BLaER1 treated with 17β-estradiol and CSF1 and Interleukin-3, amounts not matched to agents 10 nM and 100 nM (cell line): ENCODE measurements around the gene GALNT16.
A peak's percentile ranks its signal among the peaks of the same experiment; 100 is the strongest.

ENCODE experiments used
- H3K27ac ChIP-seq, 11 experiments: shearing (Covaris generic); formaldehyde crosslinking; 2 replicates each; pipeline ENCODE4 v1.8.1; 2022
- H3K27me3 ChIP-seq, 11 experiments: shearing (Covaris generic); formaldehyde crosslinking; 2 replicates each; pipeline ENCODE4 v1.8.1; 2022
- H3K36me3 ChIP-seq, 11 experiments: shearing (Covaris generic); formaldehyde crosslinking; 2 replicates each; pipeline ENCODE4 v1.8.1; 2022
- H3K4me1 ChIP-seq, 10 experiments: shearing (Covaris generic); formaldehyde crosslinking; 2 replicates each; pipeline ENCODE4 v1.8.1; 2022
- H3K4me2 ChIP-seq, 11 experiments: shearing (Covaris generic); formaldehyde crosslinking; 2 replicates each; pipeline ENCODE4 v1.8.1; 2022
- H3K4me3 ChIP-seq, 10 experiments: shearing (Covaris generic); formaldehyde crosslinking; 2 replicates each; pipeline ENCODE4 v1.8.1; 2022
- H3K9ac ChIP-seq, 11 experiments: shearing (Covaris generic); formaldehyde crosslinking; 2 replicates each; pipeline ENCODE4 v1.8.1; 2022
- H3K9me3 ChIP-seq, 11 experiments: shearing (Covaris generic); formaldehyde crosslinking; replicated peaks in 1 of 11; 2 replicates each; pipeline ENCODE4 v1.8.1; 2022
- H4K20me1 ChIP-seq, 11 experiments: shearing (Covaris generic); formaldehyde crosslinking; 2 replicates each; pipeline ENCODE4 v1.8.1; 2022
- Cebpa-rat ChIP-seq, 11 experiments: shearing (Covaris generic); IDR thresholded peaks; 2 replicates each; pipeline ENCODE4 v1.8.1; 2022

The GALNT16 gene

DNA sequence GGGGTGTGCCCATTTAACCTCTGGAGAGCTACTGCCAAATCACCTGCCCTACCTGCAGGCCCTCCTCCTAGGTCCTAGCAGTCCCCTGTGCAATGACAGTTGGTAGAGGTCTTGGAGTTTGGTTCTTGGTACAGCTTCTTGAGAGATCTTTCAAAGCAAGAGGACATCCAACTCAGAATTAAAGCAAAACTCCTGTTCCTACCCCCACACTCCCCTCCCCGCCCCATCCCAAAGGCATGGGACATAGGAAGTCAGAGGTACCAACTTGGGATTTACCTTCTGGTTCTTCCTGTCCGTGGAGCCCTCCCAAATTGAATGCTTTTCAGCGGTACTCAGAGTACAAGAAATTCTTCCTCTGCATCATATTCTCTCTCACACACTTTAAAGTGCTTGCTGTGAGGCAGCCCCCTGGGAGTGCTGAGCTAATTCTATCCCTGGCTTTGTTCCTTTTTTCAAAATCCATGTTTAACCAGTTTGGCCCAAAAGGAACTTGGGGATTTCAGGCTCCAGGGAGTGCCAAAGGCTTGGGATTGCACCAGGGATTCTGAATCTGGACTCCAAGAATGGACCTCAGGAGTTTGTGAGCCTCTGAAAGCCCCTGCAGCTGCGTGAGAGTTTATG is 40.8 kb downstream of the GALNT16 start:
- H3K4me3 ChIP-seq = no peak overlapping the region
- H3K27ac ChIP-seq = no peak overlapping the region
- no peak overlapping the region for H3K9ac ChIP-seq
- no peaks in the 10 kb centered on the region for H3K36me3 ChIP-seq
- H3K4me1 ChIP-seq = peaks cover 0 to 10% (median 4%) of the 10 kb centered on the region in 10 experiments; a peak in 5 of 20 replicates
- H4K20me1 ChIP-seq = no peaks in the 10 kb centered on the region; a peak in 1 of 22 replicates
- TF ChIP-seq Cebpa-rat (IDR thresholded peaks at IDR 0.05) = no peak
- no peaks in the 10 kb centered on the region for H3K27me3 ChIP-seq
- no peaks in the 10 kb centered on the region for H3K9me3 ChIP-seq
- H3K4me2 ChIP-seq = peak overlapping the region in 3 of 11 experiments; percentile 8 to 34 (median 27); a peak in 8 of 22 replicates

DNA sequence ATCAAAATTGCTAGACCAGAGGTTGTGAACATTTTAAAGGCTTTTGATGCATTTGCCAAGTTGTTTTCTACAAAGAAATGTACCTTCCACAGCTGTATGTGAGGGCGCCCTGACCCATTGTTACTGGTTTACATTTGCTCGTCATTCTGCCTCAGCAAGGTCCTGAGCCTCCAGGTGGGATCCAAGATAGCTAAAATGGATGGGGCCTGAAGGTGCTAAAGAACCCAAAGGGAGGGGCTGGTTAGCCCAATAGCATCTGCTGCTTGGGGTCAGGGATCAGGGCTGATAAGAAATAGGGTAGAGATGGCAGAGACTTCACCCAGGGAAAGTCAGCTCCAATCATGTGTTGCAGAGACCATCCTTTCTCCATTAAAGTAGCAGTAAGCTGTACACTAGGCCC is 43.1 kb downstream of the GALNT16 start:
- Histone ChIP-seq H3K9ac (no peak overlapping the region), H3K9me3 (no peaks in the 10 kb centered on the region), H3K27ac (no peak overlapping the region), H3K36me3 (no peaks in the 10 kb centered on the region), H3K27me3 (no peaks in the 10 kb centered on the region), H3K4me2 (no peak overlapping the region), H3K4me1 (peaks cover 0 to 10% (median 4%) of the 10 kb centered on the region in 10 experiments; a peak in 5 of 20 replicates), H4K20me1 (no peaks in the 10 kb centered on the region; a peak in 1 of 22 replicates), H3K4me3 (no peak overlapping the region)
- no peak for TF ChIP-seq Cebpa-rat (IDR thresholded peaks at IDR 0.05)

DNA sequence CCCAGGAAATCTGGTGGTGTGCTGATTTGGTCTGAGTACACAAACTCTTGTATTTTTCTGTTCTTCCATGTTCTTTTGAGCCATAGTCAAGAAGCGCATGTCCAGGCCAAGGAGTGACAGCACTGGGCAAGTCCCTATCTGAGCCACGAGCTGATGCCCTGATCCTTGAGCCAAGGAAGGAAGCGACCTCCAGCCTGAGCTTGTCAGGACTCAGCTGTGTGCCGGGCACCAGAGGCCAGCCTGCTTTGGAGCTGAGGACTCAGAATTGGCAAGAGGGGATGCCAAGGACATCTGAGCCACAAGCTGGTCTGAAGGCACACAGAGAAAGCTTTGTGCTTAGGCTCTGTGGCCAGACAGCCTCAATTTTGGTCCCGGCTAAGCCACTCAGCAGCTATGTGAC is 52.6 kb downstream of the GALNT16 start:
- Histone ChIP-seq H3K36me3 (no peaks in the 10 kb centered on the region), H3K27me3 (no peaks in the 10 kb centered on the region), H3K9ac (no peak overlapping the region), H4K20me1 (no peaks in the 10 kb centered on the region; a peak in 1 of 22 replicates), H3K4me3 (no peak overlapping the region), H3K27ac (no peak overlapping the region), H3K4me1 (peaks cover 3 to 15% (median 7%) of the 10 kb centered on the region in 10 experiments; a peak in 18 of 20 replicates), H3K4me2 (no peak overlapping the region), H3K9me3 (no peaks in the 10 kb centered on the region)
- no peak for TF ChIP-seq Cebpa-rat (IDR thresholded peaks at IDR 0.05)

DNA sequence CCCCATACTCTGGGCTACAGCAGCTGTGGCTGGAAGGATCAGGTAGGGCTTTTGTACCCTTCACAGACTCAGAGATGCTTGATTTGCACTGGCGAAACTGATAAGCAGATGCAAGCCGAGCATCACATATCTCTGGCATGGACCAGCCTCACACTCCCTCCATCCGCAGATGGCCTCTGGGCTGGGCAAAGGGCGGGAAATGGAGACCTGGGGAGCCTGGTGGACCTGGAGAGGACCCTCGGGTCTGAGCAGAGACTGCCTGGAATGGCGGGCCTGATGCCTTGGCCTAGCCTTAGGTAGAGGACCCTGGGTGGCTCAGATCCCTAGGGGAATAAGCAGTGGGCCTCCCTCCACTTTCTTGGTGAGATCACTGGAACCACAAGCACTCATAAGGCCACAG is 53.2 kb downstream of the GALNT16 start:
- no peak overlapping the region for H3K9ac ChIP-seq
- H3K9me3 ChIP-seq = no peaks in the 10 kb centered on the region
- peaks cover 0 to 4% (median 0%) of the 10 kb centered on the region in 11 experiments; a peak in 3 of 22 replicates for H4K20me1 ChIP-seq
- no peak overlapping the region for H3K4me2 ChIP-seq
- no peak overlapping the region for H3K4me3 ChIP-seq
- no peak for TF ChIP-seq Cebpa-rat (IDR thresholded peaks at IDR 0.05)
- no peaks in the 10 kb centered on the region for H3K27me3 ChIP-seq
- peaks cover 8 to 21% (median 13%) of the 10 kb centered on the region in 10 experiments; a peak in 19 of 20 replicates for H3K4me1 ChIP-seq
- no peak overlapping the region for H3K27ac ChIP-seq
- no peaks in the 10 kb centered on the region for H3K36me3 ChIP-seq

DNA sequence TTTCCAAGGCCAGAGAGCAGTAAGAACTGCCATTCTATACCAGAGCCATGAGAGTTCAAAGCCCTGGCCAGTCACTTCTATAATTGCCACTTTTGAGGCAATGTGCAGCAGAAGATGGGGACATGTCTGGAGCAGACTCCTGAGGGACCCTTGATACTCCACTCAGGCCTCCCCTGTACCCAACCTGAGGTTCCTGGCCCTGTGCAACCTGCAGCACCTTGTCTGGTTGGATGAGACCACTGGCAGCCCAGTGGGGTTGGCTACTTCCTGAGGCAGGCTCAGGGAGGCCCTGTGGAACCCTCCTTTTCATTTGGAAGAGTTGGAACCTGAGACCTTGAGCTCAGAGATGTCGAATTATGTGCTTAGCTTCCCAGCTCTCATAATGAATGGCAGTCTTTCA is 54.4 kb downstream of the GALNT16 start:
- Histone ChIP-seq H4K20me1 (peaks cover 0 to 5% (median 0%) of the 10 kb centered on the region in 11 experiments; a peak in 3 of 22 replicates), H3K27ac (no peak overlapping the region), H3K36me3 (no peaks in the 10 kb centered on the region), H3K9me3 (no peaks in the 10 kb centered on the region), H3K4me1 (peaks cover 13 to 30% (median 21%) of the 10 kb centered on the region in 10 experiments; a peak in 19 of 20 replicates), H3K9ac (no peak overlapping the region), H3K4me2 (no peak overlapping the region), H3K27me3 (no peaks in the 10 kb centered on the region), H3K4me3 (no peak overlapping the region)
- TF ChIP-seq Cebpa-rat (IDR thresholded peaks at IDR 0.05) = no peak

DNA sequence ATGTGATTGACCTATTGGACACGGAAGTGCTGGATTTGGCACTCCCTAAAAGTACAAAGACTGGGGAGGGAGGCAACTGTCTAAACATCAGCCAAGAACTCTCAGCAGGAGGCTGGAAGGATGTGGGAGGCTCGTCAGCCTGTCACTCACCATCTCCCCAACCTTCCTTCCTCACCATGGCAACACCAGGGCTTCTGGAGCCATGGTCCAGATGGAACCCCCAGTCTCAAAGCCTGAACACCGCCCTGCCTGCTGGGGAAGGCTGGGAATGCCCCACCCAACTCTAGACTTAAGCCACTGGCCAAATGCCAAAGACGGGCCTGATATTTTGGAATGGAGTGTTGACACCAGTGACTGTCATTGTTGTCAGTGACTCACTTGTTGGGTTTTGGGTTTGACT is 55.3 kb downstream of the GALNT16 start:
- Histone ChIP-seq H3K9me3 (no peaks in the 10 kb centered on the region), H3K27me3 (no peaks in the 10 kb centered on the region), H4K20me1 (peaks cover 0 to 5% (median 0%) of the 10 kb centered on the region in 11 experiments; a peak in 3 of 22 replicates), H3K4me3 (no peak overlapping the region), H3K36me3 (no peaks in the 10 kb centered on the region), H3K4me1 (peaks cover 13 to 30% (median 21%) of the 10 kb centered on the region in 10 experiments; a peak in 19 of 20 replicates), H3K4me2 (no peak overlapping the region), H3K27ac (no peak overlapping the region), H3K9ac (no peak overlapping the region)
- TF ChIP-seq Cebpa-rat (IDR thresholded peaks at IDR 0.05) = no peak

DNA sequence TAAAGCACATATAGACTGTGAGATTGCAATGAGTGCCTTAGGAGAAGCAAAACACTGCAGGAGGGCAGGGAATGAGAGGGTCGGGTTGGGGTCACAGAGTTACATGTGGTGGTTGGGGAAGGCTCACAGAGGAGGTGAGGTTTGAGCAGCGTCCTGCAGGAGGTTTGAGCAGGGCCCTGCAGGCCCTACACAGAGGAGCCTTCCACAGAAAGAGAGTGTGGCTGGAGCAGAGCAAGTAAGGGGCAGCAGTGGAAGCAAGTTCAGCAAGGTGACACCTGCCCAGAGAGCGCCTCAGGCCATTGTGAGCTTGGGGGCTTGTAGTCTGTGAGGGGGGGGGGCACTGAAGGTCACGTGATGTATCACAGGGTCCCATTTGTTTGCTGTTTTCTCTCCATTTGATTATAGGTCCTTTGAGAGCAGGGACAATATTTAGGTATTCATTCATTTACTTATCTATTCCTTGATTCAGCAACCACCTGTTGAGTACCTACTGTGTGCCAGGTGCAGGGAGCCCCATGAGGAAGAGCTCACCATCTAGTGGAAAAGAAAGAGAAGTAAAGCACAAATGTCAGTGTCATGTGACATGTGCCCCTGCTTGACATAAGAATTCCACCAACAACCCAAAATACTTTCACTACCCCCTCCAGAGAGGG is 56.6 kb downstream of the GALNT16 start:
- no peak overlapping the region for H3K27ac ChIP-seq
- peaks cover 13 to 30% (median 21%) of the 10 kb centered on the region in 10 experiments; a peak in 19 of 20 replicates for H3K4me1 ChIP-seq
- peak overlapping the region in 6 of 11 experiments; percentile 55 to 69 (median 61); a peak in 9 of 22 replicates for H3K4me2 ChIP-seq
- no peak for TF ChIP-seq Cebpa-rat (IDR thresholded peaks at IDR 0.05)
- no peak overlapping the region for H3K9ac ChIP-seq
- H4K20me1 ChIP-seq = peaks cover 0 to 5% (median 0%) of the 10 kb centered on the region in 11 experiments; a peak in 3 of 22 replicates
- no peaks in the 10 kb centered on the region for H3K9me3 ChIP-seq
- no peaks in the 10 kb centered on the region for H3K27me3 ChIP-seq
- H3K36me3 ChIP-seq = no peaks in the 10 kb centered on the region
- H3K4me3 ChIP-seq = no peak overlapping the region

DNA sequence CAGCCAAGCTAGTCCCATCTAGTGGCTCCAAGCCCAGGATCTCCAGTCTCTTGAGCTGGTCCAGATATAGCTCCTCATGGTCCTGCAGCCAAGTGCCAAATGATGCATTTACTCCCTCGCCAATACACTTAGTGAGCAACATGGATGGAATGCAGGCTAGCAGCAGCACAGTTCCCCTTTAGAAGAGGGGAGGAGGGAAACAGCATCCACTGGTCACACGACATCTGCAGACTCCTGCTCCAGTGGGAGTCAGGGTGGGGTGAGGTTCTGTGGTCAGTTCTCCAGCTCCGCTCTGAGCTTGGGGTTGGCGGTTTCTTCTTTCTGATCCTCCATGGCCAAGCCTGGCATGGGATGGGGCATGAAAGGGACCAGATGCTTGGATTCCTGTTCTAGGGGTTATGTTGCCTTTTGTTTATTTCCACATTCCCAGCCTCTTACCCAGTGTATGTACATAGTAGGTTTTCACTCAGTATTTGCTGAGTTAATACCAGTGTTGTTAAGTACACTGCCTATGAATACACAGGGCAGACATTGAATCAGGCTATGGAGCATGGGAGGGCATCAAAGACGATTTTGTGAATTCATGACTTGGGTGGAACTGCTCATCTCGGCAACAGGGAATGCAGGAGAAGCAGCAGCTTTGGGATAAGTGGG is 57.3 kb downstream of the GALNT16 start:
- no peak overlapping the region for H3K4me3 ChIP-seq
- H3K9ac ChIP-seq = no peak overlapping the region
- H3K27me3 ChIP-seq = no peaks in the 10 kb centered on the region
- H3K4me2 ChIP-seq = peak overlapping the region; percentile 8 to 69 (median 59); a peak in 18 of 22 replicates
- 0 out of 22 replicates have a peak overlapping the region, but pooled peaks of 1 of the 11 experiments have one; percentile 1 for H3K27ac ChIP-seq
- H3K9me3 ChIP-seq = no peaks in the 10 kb centered on the region
- peaks cover 0 to 6% (median 0%) of the 10 kb centered on the region in 11 experiments; a peak in 3 of 22 replicates for H4K20me1 ChIP-seq
- H3K4me1 ChIP-seq = peaks cover 13 to 30% (median 21%) of the 10 kb centered on the region in 10 experiments; a peak in 19 of 20 replicates
- TF ChIP-seq Cebpa-rat (IDR thresholded peaks at IDR 0.05) = no peak
- no peaks in the 10 kb centered on the region for H3K36me3 ChIP-seq

DNA sequence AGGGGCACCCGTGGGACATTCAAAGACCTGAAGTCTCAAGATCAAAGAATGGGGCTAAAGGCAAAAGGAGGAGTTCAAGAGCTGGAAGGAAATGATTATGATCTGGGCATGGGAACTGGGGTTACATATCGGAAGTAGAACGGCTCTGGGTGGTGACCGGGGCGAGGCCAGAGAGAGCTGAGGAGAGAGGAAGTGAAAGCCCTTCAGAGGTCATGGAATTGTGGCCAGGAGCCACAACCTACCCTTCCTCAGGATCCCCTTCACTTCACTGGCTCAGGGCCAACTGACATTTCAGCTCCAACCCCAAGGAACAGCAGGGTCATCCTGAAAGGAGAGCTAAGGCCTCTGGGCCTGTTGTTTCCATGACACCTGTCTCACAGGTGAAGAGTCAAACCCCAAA is 57.8 kb downstream of the GALNT16 start:
- H3K9me3 ChIP-seq = no peaks in the 10 kb centered on the region
- peak overlapping the region; percentile 8 to 69 (median 59); a peak in 19 of 22 replicates for H3K4me2 ChIP-seq
- H3K9ac ChIP-seq = no peak overlapping the region
- H4K20me1 ChIP-seq = peaks cover 0 to 8% (median 0%) of the 10 kb centered on the region in 11 experiments; a peak in 3 of 22 replicates
- H3K4me1 ChIP-seq = peaks cover 13 to 30% (median 21%) of the 10 kb centered on the region in 10 experiments; a peak in 19 of 20 replicates
- TF ChIP-seq Cebpa-rat (IDR thresholded peaks at IDR 0.05) = no peak
- no peaks in the 10 kb centered on the region for H3K27me3 ChIP-seq
- H3K36me3 ChIP-seq = no peaks in the 10 kb centered on the region
- no peak overlapping the region for H3K4me3 ChIP-seq
- H3K27ac ChIP-seq = 0 out of 22 replicates have a peak overlapping the region, but pooled peaks of 1 of the 11 experiments have one; percentile 1
